Neutrophil (primary cell): ENCODE results near the gene NUP210.

Source experiments
- H3K27ac ChIP-seq: fragments of 200-600 bp; sonication (generic); 2 replicates; pipeline ENCODE4 v1.5.1; 2016; ENCODE audit warnings: mild to moderate bottlenecking, moderate library complexity
- H3K27me3 ChIP-seq: fragments of 200-600 bp; sonication (generic); 2 replicates; pipeline ENCODE4 v1.6.0; 2016; ENCODE audit warnings: mild to moderate bottlenecking
- H3K36me3 ChIP-seq: fragments of 200-600 bp; sonication (generic); 2 replicates; pipeline ENCODE4 v1.5.1; 2017
- H3K4me1 ChIP-seq, 2 experiments: fragments of 200-600 bp in 1 of 2; sonication (generic) in 1 of 2; 1 replicate in 1 of 2; 2 replicates in 1 of 2; pipeline versions ENCODE4 v1.5.1 to v1.6.1; 2013 to 2016; ENCODE audit warnings: low read depth in 1 of 2, low read length in 1 of 2, mild to moderate bottlenecking in 1 of 2, moderate library complexity in 1 of 2; ENCODE audit not compliant: control insufficient read depth in 1 of 2, insufficient read depth in 1 of 2
- H3K4me3 ChIP-seq, 2 experiments: fragments of 200-600 bp in 1 of 2; sonication (generic) in 1 of 2; 1 replicate in 1 of 2; 2 replicates in 1 of 2; pipeline ENCODE4 v1.5.1; 2013 to 2016; ENCODE audit warnings: low read depth in 1 of 2, low read length in 1 of 2, mild to moderate bottlenecking in 1 of 2, moderate library complexity in 1 of 2
- H3K9me3 ChIP-seq: fragments of 200-600 bp; sonication (generic); 2 replicates; pipeline ENCODE4 v1.5.1; 2016
- TF ChIP-seq, protein P1 (sequence below): fragments of 200-600 bp; sonication (generic); IDR thresholded peaks from 2 replicates; pipeline ENCODE4 v1.5.1; 2016; ENCODE audit warnings: antibody characterized with exemption

NUP210 gene

DNA sequence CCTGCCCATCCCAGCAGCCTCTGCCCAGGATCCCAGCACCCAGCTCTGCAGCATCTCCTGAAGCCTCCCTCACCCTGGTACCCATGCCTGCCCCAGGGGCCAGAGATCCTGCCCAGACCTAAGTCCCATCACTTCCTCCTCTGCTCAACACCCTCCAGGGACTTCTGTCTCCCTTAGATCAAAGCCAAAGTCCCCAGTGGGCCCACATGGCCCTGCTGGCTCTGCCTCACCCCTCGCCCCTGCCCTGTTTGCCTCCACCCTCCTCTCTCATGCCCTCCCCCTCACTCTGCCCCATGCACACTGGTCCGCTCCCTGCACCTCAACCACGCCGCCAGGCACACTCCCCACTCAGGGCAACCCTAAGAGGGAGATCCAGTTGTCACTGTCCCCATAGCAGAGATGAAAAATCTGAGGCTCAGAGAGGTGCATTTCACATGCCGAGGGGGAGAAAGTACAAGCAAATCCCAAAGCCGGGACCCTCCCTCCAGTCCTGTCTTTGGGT is 146.5 kb downstream of the NUP210 start:
- Histone ChIP-seq H3K4me3 (no peak overlapping the region), H3K27me3 (peaks cover 33% of the 10 kb centered on the region), H3K9me3 (no peaks in the 10 kb centered on the region), H3K36me3 (no peaks in the 10 kb centered on the region), H3K4me1 (no peaks in the 10 kb centered on the region), H3K27ac (no peak overlapping the region)
- TF ChIP-seq, protein P1, sequence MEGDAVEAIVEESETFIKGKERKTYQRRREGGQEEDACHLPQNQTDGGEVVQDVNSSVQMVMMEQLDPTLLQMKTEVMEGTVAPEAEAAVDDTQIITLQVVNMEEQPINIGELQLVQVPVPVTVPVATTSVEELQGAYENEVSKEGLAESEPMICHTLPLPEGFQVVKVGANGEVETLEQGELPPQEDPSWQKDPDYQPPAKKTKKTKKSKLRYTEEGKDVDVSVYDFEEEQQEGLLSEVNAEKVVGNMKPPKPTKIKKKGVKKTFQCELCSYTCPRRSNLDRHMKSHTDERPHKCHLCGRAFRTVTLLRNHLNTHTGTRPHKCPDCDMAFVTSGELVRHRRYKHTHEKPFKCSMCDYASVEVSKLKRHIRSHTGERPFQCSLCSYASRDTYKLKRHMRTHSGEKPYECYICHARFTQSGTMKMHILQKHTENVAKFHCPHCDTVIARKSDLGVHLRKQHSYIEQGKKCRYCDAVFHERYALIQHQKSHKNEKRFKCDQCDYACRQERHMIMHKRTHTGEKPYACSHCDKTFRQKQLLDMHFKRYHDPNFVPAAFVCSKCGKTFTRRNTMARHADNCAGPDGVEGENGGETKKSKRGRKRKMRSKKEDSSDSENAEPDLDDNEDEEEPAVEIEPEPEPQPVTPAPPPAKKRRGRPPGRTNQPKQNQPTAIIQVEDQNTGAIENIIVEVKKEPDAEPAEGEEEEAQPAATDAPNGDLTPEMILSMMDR = no peak

DNA sequence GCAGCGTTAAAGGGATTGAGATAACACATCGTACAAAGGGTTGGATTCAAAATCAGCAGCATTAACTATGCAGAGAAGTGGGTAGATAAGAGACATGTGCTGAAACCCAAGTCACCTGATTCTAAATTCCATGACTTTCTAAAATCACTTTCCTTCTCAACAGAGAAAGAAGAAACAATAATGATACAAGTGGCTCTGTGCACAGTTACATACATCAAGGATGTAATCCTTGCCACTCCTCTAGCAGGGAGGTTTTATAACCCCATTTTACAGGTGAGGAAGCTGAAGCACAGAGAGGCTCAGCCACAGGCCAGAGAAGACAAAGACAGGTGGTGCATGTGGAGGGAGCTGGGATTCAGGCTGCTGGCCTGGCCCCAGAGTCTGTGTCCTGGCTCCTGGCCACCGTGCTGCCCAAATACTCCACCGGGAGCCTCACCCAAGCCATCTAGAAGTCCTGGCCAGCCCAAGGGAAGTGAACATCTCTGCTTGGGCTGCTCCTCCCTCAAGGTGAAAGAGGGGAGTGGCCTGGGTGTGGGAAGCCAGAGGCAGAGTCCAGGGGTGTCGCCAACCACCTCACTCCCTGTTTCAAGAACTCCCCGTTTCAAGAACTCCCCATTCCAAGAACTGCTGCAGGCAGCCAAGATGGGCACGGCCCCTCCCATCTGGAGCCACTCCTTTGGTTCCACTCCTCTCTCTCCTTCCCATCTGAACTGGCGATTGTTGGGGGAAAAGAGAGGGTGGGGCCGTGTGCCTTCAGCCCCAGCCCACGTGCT is 147.1 kb downstream of the NUP210 start:
- no peak overlapping the region for H3K4me3 ChIP-seq
- no peaks in the 10 kb centered on the region for H3K4me1 ChIP-seq
- peaks cover 33% of the 10 kb centered on the region for H3K27me3 ChIP-seq
- no peaks in the 10 kb centered on the region for H3K36me3 ChIP-seq
- H3K27ac ChIP-seq = no peak overlapping the region
- no peaks in the 10 kb centered on the region for H3K9me3 ChIP-seq
- TF ChIP-seq, protein P1 = no peak

DNA sequence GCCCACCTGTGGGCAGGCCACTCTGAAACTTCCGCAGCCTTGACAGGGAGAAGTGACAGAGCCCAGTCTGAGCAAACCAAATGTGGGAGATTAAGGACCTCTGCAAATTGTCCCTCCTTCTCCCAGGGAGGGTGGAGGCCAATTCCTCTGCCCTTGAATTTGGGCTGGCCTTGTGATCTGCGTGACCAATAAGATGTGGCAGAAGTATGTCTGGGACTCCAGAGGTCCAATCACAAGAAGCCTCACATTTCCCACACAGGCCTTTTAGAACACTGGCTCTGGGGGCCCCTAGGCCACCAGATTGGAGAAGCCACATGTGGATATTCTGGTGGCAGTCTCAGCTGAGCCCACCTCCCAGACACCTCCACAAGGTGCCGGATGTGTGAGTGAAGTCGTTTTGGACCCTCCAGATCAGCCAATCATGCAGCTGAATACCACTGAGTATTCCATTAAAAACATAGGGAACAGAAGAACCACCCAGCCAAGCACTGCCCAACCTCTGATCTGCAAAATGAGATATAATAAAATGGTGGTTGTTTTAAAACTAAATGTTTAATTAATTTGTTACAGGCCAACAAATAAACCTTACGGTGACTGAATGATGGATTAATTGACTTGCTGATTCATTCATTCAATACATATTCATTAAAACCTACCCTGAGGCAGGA is 150.3 kb downstream of the NUP210 start:
- Histone ChIP-seq H3K4me3 (no peak overlapping the region), H3K4me1 (no peaks in the 10 kb centered on the region), H3K9me3 (no peaks in the 10 kb centered on the region), H3K36me3 (no peaks in the 10 kb centered on the region), H3K27ac (no peak overlapping the region), H3K27me3 (peaks cover 19% of the 10 kb centered on the region)
- TF ChIP-seq, protein P1 = no peak

DNA sequence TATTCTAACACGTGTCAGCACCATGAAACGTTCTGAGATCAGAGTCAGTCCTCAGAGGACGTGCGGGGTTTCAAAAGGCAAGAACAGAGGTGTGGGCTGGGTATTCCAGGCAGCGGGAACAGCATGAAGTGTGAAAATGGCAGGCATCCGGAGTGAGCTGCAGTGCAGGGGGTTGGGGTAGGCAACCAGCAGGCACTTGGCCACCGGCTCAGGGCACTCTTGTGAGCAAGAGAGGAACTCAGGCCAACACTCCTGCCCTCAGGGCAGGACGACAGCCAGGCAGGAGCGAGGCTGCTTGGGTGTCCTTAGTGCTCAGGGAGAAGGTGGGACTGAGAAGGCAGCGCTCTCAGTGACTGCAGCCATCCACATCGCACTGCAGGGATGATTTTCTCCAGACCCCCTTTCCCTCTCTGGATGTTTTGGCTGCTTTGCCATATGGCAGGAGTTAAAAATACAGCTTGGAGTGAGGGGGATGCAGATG is 151.1 kb downstream of the NUP210 start:
- Histone ChIP-seq H3K27me3 (peaks cover 21% of the 10 kb centered on the region), H3K9me3 (no peaks in the 10 kb centered on the region), H3K4me3 (no peak overlapping the region), H3K27ac (no peak overlapping the region), H3K4me1 (no peaks in the 10 kb centered on the region), H3K36me3 (no peaks in the 10 kb centered on the region)
- TF ChIP-seq, protein P1 = no peak

DNA sequence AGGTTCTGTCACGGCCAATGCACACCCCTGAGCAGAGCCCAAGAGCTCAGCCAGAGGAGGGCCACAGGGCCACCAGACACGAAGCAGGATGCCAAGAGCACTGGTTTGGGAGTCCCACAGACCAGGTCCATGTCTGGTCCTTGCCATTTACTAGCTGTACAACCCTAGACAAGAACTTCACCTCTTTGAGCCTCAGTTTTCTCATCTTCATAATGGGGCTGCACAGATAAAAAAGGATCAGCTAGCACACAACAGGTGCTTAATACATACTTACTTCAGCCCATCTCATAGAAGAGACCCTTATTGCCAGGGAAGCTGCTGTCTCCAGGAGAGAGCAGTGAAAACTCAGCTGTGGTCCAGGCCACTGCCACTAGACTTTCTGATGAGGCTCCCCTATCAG is 152.0 kb downstream of the NUP210 start:
- Histone ChIP-seq H3K4me1 (no peaks in the 10 kb centered on the region), H3K27me3 (peaks cover 19% of the 10 kb centered on the region), H3K36me3 (no peaks in the 10 kb centered on the region), H3K4me3 (no peak overlapping the region), H3K9me3 (no peaks in the 10 kb centered on the region), H3K27ac (no peak overlapping the region)
- TF ChIP-seq, protein P1 = no peak
